ENCODE results near the gene STX16.

The STX16 gene

GRCh38 chr20:58669287-58670006 lies 18.4 kb downstream of the STX16 start:
- TF ChIP-seq REST (IDR thresholded peaks at IDR 0.05; ENCODE audit: insufficient read depth in 1 of 2, low read depth in 2 of 2, low read length in 2 of 2), result no peak
- TF ChIP-seq SIN3A (IDR thresholded peaks at IDR 0.05; ENCODE audit: borderline replicate concordance, insufficient read depth, low read length), result no peak
- TF ChIP-seq POLR2AphosphoS5 (IDR thresholded peaks at IDR 0.05; ENCODE audit: low read depth, low read length), result no peak
- TF ChIP-seq TAF1 (IDR thresholded peaks at IDR 0.05; ENCODE audit: borderline replicate concordance, insufficient read depth, low read length), result no peak
- TF ChIP-seq FOXP2 (optimal IDR thresholded peaks at IDR 0.05; ENCODE audit: borderline replicate concordance, extremely low read depth, extremely low read length, insufficient read depth), result no peak

GRCh38 chr20:58670102-58670501 lies 19.0 kb downstream of the STX16 start:
- no peak for TF ChIP-seq POLR2AphosphoS5 (IDR thresholded peaks at IDR 0.05; ENCODE audit: low read depth, low read length)
- TF ChIP-seq FOXP2 (optimal IDR thresholded peaks at IDR 0.05; ENCODE audit: borderline replicate concordance, extremely low read depth, extremely low read length, insufficient read depth), result no peak
- no peak for TF ChIP-seq TAF1 (IDR thresholded peaks at IDR 0.05; ENCODE audit: borderline replicate concordance, insufficient read depth, low read length)
- no peak for TF ChIP-seq REST (IDR thresholded peaks at IDR 0.05; ENCODE audit: insufficient read depth in 1 of 2, low read depth in 2 of 2, low read length in 2 of 2)
- no peak for TF ChIP-seq SIN3A (IDR thresholded peaks at IDR 0.05; ENCODE audit: borderline replicate concordance, insufficient read depth, low read length)

- TF ChIP-seq POLR2AphosphoS5 (IDR thresholded peaks at IDR 0.05; ENCODE audit: low read depth, low read length) (no peak), TAF1 (IDR thresholded peaks at IDR 0.05; ENCODE audit: borderline replicate concordance, insufficient read depth, low read length) (no peak), SIN3A (IDR thresholded peaks at IDR 0.05; ENCODE audit: borderline replicate concordance, insufficient read depth, low read length) (no peak), REST (IDR thresholded peaks at IDR 0.05; ENCODE audit: insufficient read depth in 1 of 2, low read depth in 2 of 2, low read length in 2 of 2) (no peak), FOXP2 (optimal IDR thresholded peaks at IDR 0.05; ENCODE audit: borderline replicate concordance, extremely low read depth, extremely low read length, insufficient read depth) (no peak)
Measured at GRCh38 chr20:58670659-58671058, 19.6 kb downstream of the STX16 start.

GRCh38 chr20:58673119-58673518 lies 22.0 kb downstream of the STX16 start:
- TF ChIP-seq SIN3A (IDR thresholded peaks at IDR 0.05; ENCODE audit: borderline replicate concordance, insufficient read depth, low read length) (no peak), POLR2AphosphoS5 (IDR thresholded peaks at IDR 0.05; ENCODE audit: low read depth, low read length) (no peak)

GRCh38 chr20:58675146-58675584 lies 24.1 kb downstream of the STX16 start:
- TF ChIP-seq POLR2AphosphoS5 (IDR thresholded peaks at IDR 0.05; ENCODE audit: low read depth, low read length) (no peak), TAF1 (IDR thresholded peaks at IDR 0.05; ENCODE audit: borderline replicate concordance, insufficient read depth, low read length) (no peak), REST (IDR thresholded peaks at IDR 0.05; ENCODE audit: insufficient read depth in 1 of 2, low read depth in 2 of 2, low read length in 2 of 2) (no peak), FOXP2 (optimal IDR thresholded peaks at IDR 0.05; ENCODE audit: borderline replicate concordance, extremely low read depth, extremely low read length, insufficient read depth) (no peak), SIN3A (IDR thresholded peaks at IDR 0.05; ENCODE audit: borderline replicate concordance, insufficient read depth, low read length) (no peak)

Measured in PFSK-1 (cell line).